ENCODE measurements around the gene NPAS2. TPM values are rescaled to one million over a fixed set of nuclear protein-coding genes. Genes with fewer than 3 reads are reported as not detected.

NPAS2 gene
- total and polyA plus RNA-seq, 2 donors from 2014 or later, result 8.4 to 44.5 TPM

DNA sequence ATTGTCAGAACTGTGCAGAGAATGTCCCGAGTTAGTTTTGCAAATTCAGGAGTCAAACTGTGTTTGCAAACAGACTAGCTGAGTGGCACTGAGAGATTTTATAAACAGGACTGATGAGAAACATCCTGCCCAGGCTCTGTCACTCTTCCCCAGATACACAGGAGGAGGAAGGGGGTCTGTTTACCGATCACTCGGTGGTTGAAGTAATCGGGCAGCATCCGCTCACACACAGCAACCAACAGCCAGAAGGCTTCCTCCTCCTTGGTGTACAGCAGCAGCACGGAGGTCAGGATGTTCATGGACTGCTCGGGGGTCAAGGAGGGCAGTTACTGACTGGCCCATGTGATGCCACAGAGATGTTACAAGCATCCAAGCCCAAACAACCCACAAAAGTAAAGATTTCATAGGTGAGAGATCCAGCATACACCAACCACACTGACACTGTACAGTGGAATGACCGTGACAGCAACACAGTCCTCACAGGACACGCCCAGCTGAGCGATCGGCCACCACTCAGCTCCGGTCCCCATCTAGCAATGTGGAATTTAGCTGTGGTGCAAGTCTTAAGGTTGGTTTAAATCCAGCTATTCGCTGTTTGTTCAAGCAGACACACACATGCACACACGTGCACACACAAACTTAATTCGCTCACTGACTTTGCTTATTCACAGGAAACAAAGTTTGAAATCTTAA, 212.3 kb downstream of the NPAS2 start:
- intact Hi-C loops (cut with DNase I), result no loop called here
- Histone ChIP-seq H3K36me3 (ENCODE audit: control insufficient read depth in 2 of 3, insufficient read depth in 3 of 3, low read length in 3 of 3) (peaks cover 0 to 15% (median 13%) of the 10 kb centered on the region in 3 donors), H3K9me3 (ENCODE audit: control insufficient read depth in 2 of 3, insufficient read depth in 1 of 3, low read length in 3 of 3) (no peaks in the 10 kb centered on the region), H3K9ac (ENCODE audit: low read length in 3 of 3) (no peak overlapping the region), H3K27ac (ENCODE audit: low read depth in 2 of 2, low read length in 2 of 2) (no peak overlapping the region), H3K4me3 (ENCODE audit: low read length in 3 of 3) (no peak overlapping the region), H3K4me1 (ENCODE audit: control insufficient read depth in 2 of 3, insufficient read depth in 2 of 3, low read depth in 1 of 3, low read length in 3 of 3) (no peaks in the 10 kb centered on the region), H3K27me3 (ENCODE audit: control insufficient read depth, insufficient read depth, low read length) (no peaks in the 10 kb centered on the region)
- FAIRE-seq (no peak), DNase-seq (no peak)
- TF ChIP-seq CTCF (IDR thresholded peaks at IDR 0.05; ENCODE audit: borderline replicate concordance, extremely low read depth, insufficient read depth), result no peak

DNA sequence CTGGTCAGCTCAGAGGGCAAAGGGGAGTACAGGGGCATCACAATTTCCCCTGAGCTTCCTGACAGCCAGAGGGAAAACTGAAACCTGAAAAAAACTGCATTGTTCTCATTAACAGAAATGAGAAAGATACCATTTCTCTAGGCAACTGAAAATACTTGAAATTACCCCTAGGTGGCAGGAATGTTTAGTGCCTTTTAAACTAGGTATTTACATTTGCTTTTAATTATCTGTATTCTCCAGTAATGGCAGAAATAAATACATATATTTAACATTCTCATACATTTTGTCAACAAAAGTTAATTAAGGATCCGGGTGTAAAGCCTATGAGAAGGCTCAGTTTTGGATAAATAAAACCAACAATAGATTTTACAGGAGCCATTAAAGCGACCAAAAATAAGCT, 216.6 kb downstream of the NPAS2 start:
- FAIRE-seq (peak; percentile 80), DNase-seq (peak in 1 of 5 donors; percentile 48)
- intact Hi-C loops (cut with DNase I), result no loop called here
- no peak overlapping the region for H3K4me3 ChIP-seq (ENCODE audit: low read length in 3 of 3)
- no peak overlapping the region for H3K27ac ChIP-seq (ENCODE audit: low read depth in 2 of 2, low read length in 2 of 2)
- no peak overlapping the region for H3K9ac ChIP-seq (ENCODE audit: low read length in 3 of 3)
- peaks cover 2 to 24% (median 17%) of the 10 kb centered on the region in 3 donors for H3K36me3 ChIP-seq (ENCODE audit: control insufficient read depth in 2 of 3, insufficient read depth in 3 of 3, low read length in 3 of 3)
- H3K9me3 ChIP-seq (ENCODE audit: control insufficient read depth in 2 of 3, insufficient read depth in 1 of 3, low read length in 3 of 3), result no peaks in the 10 kb centered on the region
- TF ChIP-seq CTCF (IDR thresholded peaks at IDR 0.05; ENCODE audit: borderline replicate concordance, extremely low read depth, insufficient read depth), result peak; percentile 48
- no peaks in the 10 kb centered on the region for H3K27me3 ChIP-seq (ENCODE audit: control insufficient read depth, insufficient read depth, low read length)
- no peaks in the 10 kb centered on the region for H3K4me1 ChIP-seq (ENCODE audit: control insufficient read depth in 2 of 3, insufficient read depth in 2 of 3, low read depth in 1 of 3, low read length in 3 of 3)

DNA sequence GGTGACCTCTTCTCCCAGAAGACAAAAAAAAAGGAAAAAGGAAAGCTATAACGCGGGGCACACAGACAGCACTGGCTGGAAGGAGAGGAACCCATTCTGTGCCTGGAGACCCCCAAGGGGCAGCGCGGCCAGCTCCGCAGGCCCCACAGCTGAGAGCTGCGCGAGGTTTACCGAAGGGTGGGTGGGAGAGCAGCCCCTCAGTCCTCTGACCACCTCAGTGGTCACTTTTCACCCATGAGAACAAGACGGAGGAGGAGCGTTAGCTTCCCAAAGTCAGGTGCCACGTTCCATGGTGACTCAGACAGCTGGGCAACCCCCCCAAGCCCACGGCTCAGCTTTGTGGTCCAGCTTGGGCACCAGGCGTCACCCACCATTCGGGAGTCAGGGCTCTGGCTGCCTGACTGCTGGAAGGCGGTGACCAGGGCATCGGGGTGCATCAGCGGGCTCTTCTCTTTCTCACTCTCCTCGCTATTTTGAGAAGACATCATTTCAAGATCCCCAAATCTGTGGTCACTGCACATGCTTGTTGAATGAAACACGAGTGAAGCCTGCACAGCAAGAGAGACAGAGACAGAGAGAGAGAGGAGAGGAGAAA, 217.3 kb downstream of the NPAS2 start:
- Histone ChIP-seq H3K27me3 (ENCODE audit: control insufficient read depth, insufficient read depth, low read length) (no peaks in the 10 kb centered on the region), H3K36me3 (ENCODE audit: control insufficient read depth in 2 of 3, insufficient read depth in 3 of 3, low read length in 3 of 3) (peaks cover 2 to 22% (median 17%) of the 10 kb centered on the region in 3 donors), H3K27ac (ENCODE audit: low read depth in 2 of 2, low read length in 2 of 2) (no peak overlapping the region), H3K9me3 (ENCODE audit: control insufficient read depth in 2 of 3, insufficient read depth in 1 of 3, low read length in 3 of 3) (no peaks in the 10 kb centered on the region), H3K4me1 (ENCODE audit: control insufficient read depth in 2 of 3, insufficient read depth in 2 of 3, low read depth in 1 of 3, low read length in 3 of 3) (no peaks in the 10 kb centered on the region), H3K4me3 (ENCODE audit: low read length in 3 of 3) (no peak overlapping the region), H3K9ac (ENCODE audit: low read length in 3 of 3) (no peak overlapping the region)
- FAIRE-seq, result no peak
- intact Hi-C loops (cut with DNase I), result no loop called here
- DNase-seq, result no peak
- no peak for TF ChIP-seq CTCF (IDR thresholded peaks at IDR 0.05; ENCODE audit: borderline replicate concordance, extremely low read depth, insufficient read depth)
